Ectodermal cell (in vitro differentiated cells): ENCODE data around the gene CNKSR3.

ENCODE experiments used
- H3K27ac ChIP-seq: 2 replicates; pipeline ENCODE4 v1.7.0; 2013; ENCODE audit warnings: mild to moderate bottlenecking, low read depth, low read length; ENCODE audit not compliant: insufficient read depth, poor library complexity, severe bottlenecking
- H3K27me3 ChIP-seq: 2 replicates; pipeline ENCODE4 v1.7.0; 2013; ENCODE audit warnings: mild to moderate bottlenecking, low read length; ENCODE audit not compliant: insufficient read depth, control insufficient read depth, poor library complexity, severe bottlenecking
- H3K36me3 ChIP-seq: one replicate; pipeline ENCODE4 v1.7.0; 2013; ENCODE audit warnings: low read length; ENCODE audit not compliant: control insufficient read depth, insufficient read depth
- H3K4me1 ChIP-seq: one replicate; pipeline ENCODE4 v1.7.0; 2013; ENCODE audit warnings: low read length; ENCODE audit not compliant: control insufficient read depth, insufficient read depth
- H3K4me3 ChIP-seq: 2 replicates; pipeline ENCODE4 v1.7.0; 2013; ENCODE audit warnings: low read depth, low read length, control low read depth; ENCODE audit not compliant: insufficient read depth
- H3K9me3 ChIP-seq: 2 replicates; pipeline ENCODE4 v1.7.0; 2013; ENCODE audit warnings: mild to moderate bottlenecking, low read length, moderate library complexity; ENCODE audit not compliant: control insufficient read depth
- WGBS, 2 experiments: methylation state at CpG; one replicate each; pipeline ENCODE4 v1.1.7; 2013; ENCODE audit warnings: missing lambda C conversion rate in 2 of 2; 5-methylcytosine and 5-hydroxymethylcytosine counted together

CNKSR3 gene

DNA sequence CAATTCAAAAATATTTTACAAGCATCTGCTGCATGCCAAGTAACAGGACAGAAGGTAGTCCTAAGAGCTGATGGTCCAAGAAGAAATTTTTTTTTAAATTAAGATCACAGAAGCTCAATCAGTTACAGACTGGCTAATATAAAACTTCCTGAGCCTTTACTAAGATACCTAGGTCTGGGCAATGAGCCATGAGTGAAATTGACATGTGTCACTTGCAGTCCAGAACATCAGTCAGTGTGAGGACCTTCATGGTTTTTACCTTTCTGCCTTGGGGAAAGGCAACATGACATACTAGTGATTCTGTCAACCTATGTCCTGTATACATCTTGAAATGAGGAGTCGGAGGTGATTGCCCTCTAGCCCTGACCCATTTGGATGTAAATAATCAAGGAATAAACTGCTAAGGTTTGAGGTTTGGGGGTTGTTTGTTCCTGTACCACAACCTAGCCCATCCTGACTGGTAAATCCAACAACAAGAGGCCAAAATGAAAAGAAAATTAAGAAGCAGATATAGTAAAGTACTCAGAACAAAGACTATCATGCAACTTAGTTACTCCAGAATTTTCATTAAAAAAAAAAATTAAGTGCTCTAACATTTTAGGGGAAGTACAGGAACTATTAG, 70.0 kb downstream of the CNKSR3 start:
- Histone ChIP-seq H3K4me1 (no peaks in the 10 kb centered on the region), H3K27ac (no peak overlapping the region), H3K27me3 (no peaks in the 10 kb centered on the region), H3K4me3 (no peak overlapping the region), H3K9me3 (no peaks in the 10 kb centered on the region), H3K36me3 (peaks cover 4% of the 10 kb centered on the region)
- WGBS, 2 experiments: 100% methylated on average over 1 of the region's 1 CpG

DNA sequence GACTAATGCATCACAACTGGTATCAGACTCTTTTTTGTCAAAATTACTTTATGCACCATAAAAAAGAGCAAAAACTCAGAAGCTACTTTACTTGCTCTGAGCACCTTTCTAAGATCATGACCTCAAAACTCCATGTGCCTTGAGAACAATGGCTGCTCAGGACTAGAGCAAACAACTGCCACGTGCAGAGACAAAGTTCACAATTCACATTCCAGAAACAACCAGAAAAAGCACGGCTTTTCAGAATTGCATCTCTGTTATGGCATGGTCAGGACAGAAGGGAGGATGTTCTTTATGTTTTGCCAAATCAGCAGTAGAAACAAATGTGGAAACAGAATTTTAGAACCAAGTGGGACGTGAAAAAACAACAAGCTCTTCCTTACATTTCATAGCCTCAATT, 70.5 kb downstream of the CNKSR3 start:
- Histone ChIP-seq H3K27ac (no peak overlapping the region), H3K4me1 (no peaks in the 10 kb centered on the region), H3K9me3 (no peaks in the 10 kb centered on the region), H3K4me3 (no peak overlapping the region), H3K36me3 (peaks cover 4% of the 10 kb centered on the region), H3K27me3 (no peaks in the 10 kb centered on the region)
- WGBS, 2 experiments: 88 to 93% methylated on average over 3 of the region's 3 CpGs

DNA sequence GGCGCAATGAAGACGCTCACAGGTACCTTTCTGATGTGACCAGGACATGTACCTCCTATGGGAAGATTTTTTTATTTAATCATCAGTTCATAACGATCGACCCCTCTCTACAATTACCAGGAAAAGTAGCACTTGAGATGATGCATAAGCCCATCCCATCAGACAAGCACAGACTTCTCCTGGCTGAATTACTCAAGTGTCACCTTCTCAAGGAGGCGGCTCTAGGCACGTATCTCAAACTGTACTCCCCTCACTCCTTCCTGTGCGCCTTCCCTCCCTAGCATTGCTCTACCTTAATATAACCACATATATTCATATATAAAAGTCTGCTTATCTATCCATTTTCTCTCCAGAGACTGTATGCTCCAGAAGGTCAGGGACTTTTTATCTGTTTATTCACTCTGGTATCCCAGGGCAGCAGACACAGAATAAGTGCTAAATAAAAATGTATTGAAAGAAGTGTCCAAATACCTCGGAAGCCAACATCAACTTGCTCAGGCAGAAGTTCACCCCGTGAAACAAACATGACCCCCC, 71.5 kb downstream of the CNKSR3 start:
- peaks cover 4% of the 10 kb centered on the region for H3K36me3 ChIP-seq
- 90 to 92% methylated on average over 9 of the region's 9 CpGs for WGBS, 2 experiments
- no peaks in the 10 kb centered on the region for H3K9me3 ChIP-seq
- H3K27ac ChIP-seq: no peak overlapping the region
- H3K4me3 ChIP-seq: no peak overlapping the region
- H3K4me1 ChIP-seq: peaks cover 4% of the 10 kb centered on the region
- no peaks in the 10 kb centered on the region for H3K27me3 ChIP-seq

DNA sequence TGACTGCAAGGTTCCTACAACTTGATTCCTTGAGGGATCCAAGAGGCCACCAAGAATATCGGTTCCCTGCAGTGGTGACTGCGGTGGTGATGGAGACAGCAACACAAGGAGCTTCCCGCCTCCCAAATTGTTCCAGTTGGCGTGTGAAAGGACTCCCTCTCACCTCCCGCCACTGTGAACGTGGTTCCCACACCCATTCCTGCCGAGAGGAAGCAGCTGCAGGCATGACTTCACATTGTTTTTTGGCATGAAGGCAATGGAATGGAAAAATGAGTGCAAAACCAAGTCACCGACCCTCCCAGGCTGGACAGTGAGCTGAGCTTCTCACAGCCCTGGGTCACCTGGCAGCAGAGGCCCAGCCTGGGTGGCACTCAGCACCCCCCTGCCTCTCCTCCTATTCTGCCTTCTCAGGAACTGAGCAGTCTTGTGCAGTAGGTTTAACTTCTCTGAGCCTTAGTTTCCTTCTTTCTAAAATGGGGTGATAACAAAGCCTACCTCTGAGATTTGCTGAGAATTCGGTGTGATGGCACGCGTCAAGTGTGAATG, 75.0 kb downstream of the CNKSR3 start:
- Histone ChIP-seq H3K4me1 (peaks cover 11% of the 10 kb centered on the region), H3K27ac (no peak overlapping the region), H3K9me3 (no peaks in the 10 kb centered on the region), H3K4me3 (no peak overlapping the region), H3K27me3 (no peaks in the 10 kb centered on the region), H3K36me3 (peaks cover 10% of the 10 kb centered on the region)
- WGBS, 2 experiments: 89 to 92% methylated on average over 11 of the region's 11 CpGs

DNA sequence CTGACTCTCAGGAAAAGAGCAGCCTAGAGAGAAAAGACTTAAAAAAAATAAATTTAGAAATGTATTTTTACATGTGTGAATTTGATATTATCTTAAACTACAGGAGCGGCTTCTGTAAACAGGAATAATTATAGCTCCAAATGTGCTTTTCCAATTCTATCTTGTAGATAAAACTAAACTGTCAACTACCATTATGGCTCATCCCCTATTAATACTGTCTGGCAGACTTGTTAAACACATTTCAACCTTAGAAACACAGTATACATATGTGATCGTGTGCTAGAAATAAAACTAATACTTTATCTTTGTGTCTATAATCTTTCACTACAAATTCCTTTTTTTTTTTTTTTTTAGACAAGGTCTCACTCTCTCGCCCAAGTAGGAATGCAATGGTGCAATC, 75.8 kb downstream of the CNKSR3 start:
- Histone ChIP-seq H3K9me3 (no peaks in the 10 kb centered on the region), H3K4me1 (peaks cover 11% of the 10 kb centered on the region), H3K36me3 (peaks cover 13% of the 10 kb centered on the region), H3K27me3 (no peaks in the 10 kb centered on the region), H3K4me3 (no peak overlapping the region), H3K27ac (no peak overlapping the region)
- WGBS, 2 experiments: 97 to 100% methylated on average over 2 to 3 of the region's 3 CpGs

DNA sequence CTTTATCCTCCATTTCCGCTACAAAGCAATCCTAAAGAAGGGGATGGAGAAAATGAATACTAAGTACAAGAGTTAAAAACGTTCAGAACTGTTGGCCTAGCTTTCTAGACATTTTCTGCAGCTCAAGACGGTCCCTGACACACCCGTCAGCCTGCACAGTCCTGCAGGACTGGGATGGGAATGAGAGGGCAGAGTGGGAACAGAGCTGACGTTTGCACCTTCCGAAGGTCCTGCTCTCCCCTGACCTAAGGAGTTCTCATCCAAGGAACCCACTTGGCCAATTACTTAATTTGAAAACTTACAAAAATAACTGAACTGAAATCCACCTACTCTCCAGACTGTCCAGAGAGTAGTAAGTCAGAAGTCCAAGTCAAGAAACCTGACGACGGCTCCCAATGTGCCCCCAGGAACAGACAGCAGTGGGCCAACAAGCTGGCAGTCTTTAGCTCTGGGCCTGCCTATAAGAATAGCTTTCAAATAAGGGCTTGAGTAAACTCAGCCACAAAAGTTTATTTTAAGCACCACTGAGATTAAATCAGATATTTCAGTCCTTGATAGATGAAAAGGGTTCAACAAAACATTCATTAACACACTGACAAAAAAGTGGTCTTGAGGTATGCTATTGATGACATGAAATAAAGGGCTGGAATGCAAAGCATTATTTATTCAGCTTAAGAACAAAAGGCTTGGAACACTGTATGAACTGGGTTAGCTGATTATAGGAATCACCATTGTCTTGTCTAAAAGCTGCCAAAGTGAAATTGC, 76.8 kb downstream of the CNKSR3 start:
- peak overlapping the region; percentile 65 for H3K27ac ChIP-seq
- 70 to 79% methylated on average over 7 to 8 of the region's 8 CpGs for WGBS, 2 experiments
- no peaks in the 10 kb centered on the region for H3K9me3 ChIP-seq

DNA sequence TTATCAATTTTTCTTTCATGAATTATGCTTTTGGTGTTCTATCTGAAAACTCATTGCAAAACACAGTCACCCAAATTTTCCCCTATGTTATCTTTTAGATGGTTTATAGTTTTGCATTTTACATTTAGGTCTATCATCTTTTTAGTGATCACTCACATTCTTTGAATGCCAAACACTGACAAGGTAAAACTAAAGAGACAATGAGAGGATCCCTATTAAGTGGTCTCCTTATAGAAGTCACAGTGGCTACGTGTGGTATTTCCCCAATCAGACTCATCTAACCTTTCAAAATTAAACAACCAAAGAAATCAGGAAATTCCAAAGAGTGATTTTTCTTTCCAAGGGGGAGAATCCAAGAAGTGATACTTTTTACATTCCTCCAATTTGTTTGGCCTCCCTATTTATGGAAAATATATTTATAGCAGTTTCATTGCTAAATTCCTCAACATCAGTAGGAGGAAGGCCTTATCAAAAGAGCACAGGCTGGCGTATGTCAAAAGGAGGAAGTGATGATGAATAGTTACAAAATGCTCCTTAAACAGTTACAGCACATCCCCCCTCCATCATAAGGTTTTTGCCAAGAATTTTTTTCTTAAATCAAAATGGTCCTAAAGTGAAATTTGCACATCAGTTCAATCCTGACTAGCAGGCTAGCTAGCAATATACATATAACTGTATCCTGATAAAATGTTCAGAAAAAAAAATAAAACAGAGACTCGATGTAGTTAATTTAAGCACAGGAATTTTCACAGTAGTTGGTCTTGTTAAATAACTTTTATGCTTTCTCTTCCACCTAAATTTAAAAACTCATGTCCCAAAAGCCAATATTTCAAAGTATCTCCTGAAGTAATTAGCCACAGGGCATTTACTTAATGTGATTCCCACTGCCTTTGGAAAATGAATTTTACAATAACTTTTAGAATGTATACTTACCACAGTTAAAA, 77.7 kb downstream of the CNKSR3 start:
- Histone ChIP-seq H3K27ac (no peak overlapping the region), H3K4me1 (peaks cover 11% of the 10 kb centered on the region), H3K4me3 (no peak overlapping the region), H3K9me3 (no peaks in the 10 kb centered on the region), H3K36me3 (peaks cover 13% of the 10 kb centered on the region), H3K27me3 (no peaks in the 10 kb centered on the region)
- 60 to 77% methylated on average over 1 to 3 of the region's 3 CpGs for WGBS, 2 experiments

More for the DNA sequence above, 76.8 kb downstream of the CNKSR3 start:
- Histone ChIP-seq H3K4me1 (peaks cover 11% of the 10 kb centered on the region), H3K27me3 (no peaks in the 10 kb centered on the region), H3K36me3 (peaks cover 13% of the 10 kb centered on the region), H3K4me3 (no peak overlapping the region)

DNA sequence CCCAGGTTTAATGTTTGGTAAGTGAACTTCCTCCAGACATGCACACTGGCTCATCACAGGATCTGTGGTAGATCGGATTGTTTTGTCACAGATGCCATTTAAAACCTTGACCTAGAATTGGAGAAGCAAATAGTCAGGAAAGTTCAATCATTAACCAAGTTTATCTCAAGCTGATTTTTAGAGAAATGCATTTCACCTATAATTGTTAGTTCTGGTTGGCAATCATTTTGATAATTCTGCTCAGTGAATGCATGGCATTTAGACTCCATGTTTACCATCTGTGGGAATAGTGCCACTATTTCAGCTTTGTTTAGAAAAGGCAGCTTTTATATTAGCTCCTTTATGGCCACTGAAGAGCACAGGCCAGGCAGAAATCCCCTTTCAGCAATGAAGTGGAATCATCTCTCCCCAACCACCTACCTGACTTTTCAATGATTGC, 80.0 kb downstream of the CNKSR3 start:
- H3K27ac ChIP-seq: no peak overlapping the region

DNA sequence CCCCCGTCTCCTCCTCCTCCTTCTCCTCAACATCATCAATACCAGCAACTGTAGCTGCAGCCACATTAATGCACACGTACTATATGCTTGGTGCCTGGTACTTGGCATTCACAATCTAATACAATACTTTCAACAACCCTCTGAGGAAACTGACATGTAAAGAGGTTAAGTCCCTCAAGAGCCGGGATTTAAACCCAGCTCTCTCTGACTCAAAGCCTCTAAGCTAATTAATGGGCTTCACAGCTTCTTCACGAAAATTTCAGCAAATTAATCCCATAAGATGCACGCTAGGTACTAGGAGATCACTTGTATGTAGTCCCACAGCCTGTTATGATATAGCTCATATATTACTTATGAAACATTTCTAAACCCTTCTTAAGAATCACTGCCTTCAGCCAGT, 80.8 kb downstream of the CNKSR3 start:
- Histone ChIP-seq H3K27me3 (no peaks in the 10 kb centered on the region), H3K36me3 (peaks cover 18% of the 10 kb centered on the region), H3K9me3 (no peaks in the 10 kb centered on the region), H3K4me3 (no peak overlapping the region), H3K27ac (no peak overlapping the region), H3K4me1 (peaks cover 11% of the 10 kb centered on the region)
- 93 to 94% methylated on average over 5 of the region's 5 CpGs for WGBS, 2 experiments

More for the DNA sequence above, 80.0 kb downstream of the CNKSR3 start:
- Histone ChIP-seq H3K36me3 (peaks cover 18% of the 10 kb centered on the region), H3K9me3 (no peaks in the 10 kb centered on the region), H3K27me3 (no peaks in the 10 kb centered on the region), H3K4me3 (no peak overlapping the region), H3K4me1 (peaks cover 11% of the 10 kb centered on the region)
- WGBS, 2 experiments: 92 to 100% methylated on average over 1 of the region's 1 CpG
